Stomach (tissue), 4 donors: ENCODE results near the gene HELZ.

Experiments
- CTCF ChIP-seq, 7 experiments: fragments of 450-650 bp in 4 of 7; fragments of 200-600 bp in 3 of 7; sonication (generic) in 3 of 7; IDR thresholded peaks; one replicate each; pipeline ENCODE4 v1.5.1; 2016 to 2019; ENCODE audit warnings: antibody characterized with exemption in 7 of 7, control low read depth in 2 of 7, mild to moderate bottlenecking in 1 of 7
- POLR2A ChIP-seq, 4 donors: fragments of 450-650 bp; IDR thresholded peaks; one replicate each; pipeline ENCODE4 v1.6.1; 2016; ENCODE audit warnings: antibody characterized with exemption in 4 of 4, control low read depth in 2 of 4, mild to moderate bottlenecking in 1 of 4, moderate library complexity in 1 of 4
- POLR2AphosphoS5 ChIP-seq, 3 donors: sonication (generic); formaldehyde crosslinking; IDR thresholded peaks; one replicate each; pipeline ENCODE4 v1.6.1; 2016; ENCODE audit warnings: antibody characterized with exemption in 3 of 3

GRCh38 chr17:67165201-67165600 lies 79.8 kb downstream of the HELZ start:
- no peak for TF ChIP-seq CTCF (IDR thresholded peaks at IDR 0.05)
- no peak for TF ChIP-seq POLR2A (IDR thresholded peaks at IDR 0.05)
- TF ChIP-seq POLR2AphosphoS5 (IDR thresholded peaks at IDR 0.05) = no peak
